OCI-LY7 (cell line): ENCODE data around the gene NLGN4Y. TPM values are rescaled to one million over a fixed set of nuclear protein-coding genes. Genes with fewer than 3 reads are reported as not detected.

ENCODE experiments used
- BruUV-seq: library from RNA; stranded (reverse); fragments of 400-500 nt; replicated peaks from 2 replicates; lab custom pipeline; 2021; lab: Mats Ljungman, UMichigan
- CTCF ChIA-PET: fragments of 300-600 bp; sonication (Branson Sonifier 250); formaldehyde crosslinking; loops from one replicate; lab custom pipeline; 2022; ENCODE audit warnings: antibody characterized with exemption; ENCODE audit not compliant: unreplicated experiment; lab: Charles Lee
- POLR2A ChIA-PET: fragments of 300-600 bp; sonication (Branson Sonifier 250); formaldehyde crosslinking; loops from one replicate; lab custom pipeline; 2022; ENCODE audit warnings: antibody characterized with exemption; lab: Charles Lee
- DNase-seq: peaks from one replicate; pipeline ENCODE4 v3.0.0-alpha.2; 2015; ENCODE audit warnings: low spot score
- H2AFZ ChIP-seq: fragments of 200-600 bp; sonication (generic), shearing (Covaris generic); 2 replicates; pipeline ENCODE4 v1.6.1; 2014; ENCODE audit warnings: mild to moderate bottlenecking, antibody characterized with exemption, low read length, moderate library complexity
- H3K27ac ChIP-seq: fragments of 200-600 bp; sonication (generic); 2 replicates; pipeline ENCODE4 v1.5.1; 2014; ENCODE audit warnings: mixed run types, low read depth, mild to moderate bottlenecking, moderate library complexity, low read length, inconsistent platforms; ENCODE audit not compliant: poor library complexity, severe bottlenecking
- H3K36me3 ChIP-seq: fragments of 200-600 bp; sonication (generic); 2 replicates; pipeline ENCODE4 v1.6.1; 2014; ENCODE audit warnings: mild to moderate bottlenecking, antibody characterized with exemption, low read length, moderate library complexity, mixed read lengths; ENCODE audit not compliant: insufficient read depth
- H3K4me1 ChIP-seq: fragments of 200-600 bp; sonication (generic); 2 replicates; pipeline ENCODE4 v1.5.1; 2014; ENCODE audit warnings: mild to moderate bottlenecking, low read length; ENCODE audit not compliant: insufficient read depth, poor library complexity, severe bottlenecking
- H3K4me2 ChIP-seq: fragments of 200-600 bp; sonication (generic); 2 replicates; pipeline ENCODE4 v1.6.1; 2014; ENCODE audit warnings: mild to moderate bottlenecking, low read length
- H3K4me3 ChIP-seq: fragments of 200-600 bp; sonication (generic); 2 replicates; pipeline ENCODE4 v1.5.1; 2014; ENCODE audit warnings: mild to moderate bottlenecking, low read depth, low read length; ENCODE audit not compliant: poor library complexity, severe bottlenecking
- H3K79me2 ChIP-seq: fragments of 200-600 bp; sonication (generic); 2 replicates; pipeline ENCODE4 v1.6.1; 2016; ENCODE audit warnings: low read depth, mild to moderate bottlenecking, low read length, moderate library complexity, mixed read lengths; ENCODE audit not compliant: insufficient read depth
- H3K9me2 ChIP-seq: fragments of 200-600 bp; sonication (generic); 2 replicates; pipeline ENCODE4 v1.6.1; 2016; ENCODE audit warnings: mild to moderate bottlenecking, low read length, mixed read lengths; ENCODE audit not compliant: insufficient read depth
- H3K9me3 ChIP-seq: fragments of 200-600 bp; sonication (generic); 2 replicates; pipeline ENCODE4 v1.6.1; 2014; ENCODE audit warnings: mild to moderate bottlenecking, mixed run types, low read length, mixed read lengths
- H4K20me1 ChIP-seq: fragments of 200-600 bp; sonication (generic); 2 replicates; pipeline ENCODE4 v1.6.1; 2014; ENCODE audit warnings: mild to moderate bottlenecking, antibody characterized with exemption, low read length, moderate library complexity, mixed read lengths; ENCODE audit not compliant: insufficient read depth
- CTCF ChIP-seq: fragments of 200-600 bp; sonication (generic); conservative IDR thresholded peaks from 2 replicates; pipeline ENCODE4 v1.5.1; 2014; ENCODE audit warnings: mild to moderate bottlenecking, antibody characterized with exemption, low read length, moderate library complexity, mixed read lengths
- EZH2phosphoT487 ChIP-seq: fragments of 200-600 bp; sonication (generic); IDR thresholded peaks from 2 replicates; pipeline ENCODE4 v1.6.1; 2018; ENCODE audit warnings: low read depth, borderline replicate concordance, mild to moderate bottlenecking, mixed run types, antibody characterized with exemption, low read length, moderate library complexity, mixed read lengths
- intact Hi-C: fragments of 100-400 bp; cut with micrococcal nuclease; formaldehyde crosslinking; loops from one replicate; pipeline ENCODE4 v1.10.0; 2022; ENCODE audit not compliant: unreplicated experiment
- total RNA-seq, 2 experiments: library from RNA; depleted of rRNA in 1 of 2; stranded (reverse); fragments of >200 nt in 1 of 2; shearing (Covaris generic) in 1 of 2; gene quantifications; 2 replicates each; pipeline ENCODE4 v1.2.3, GENCODE V29; 2014 to 2022

The NLGN4Y gene
- total RNA-seq, 2 experiments from 2014 or later, result not detected

- no peaks in the 10 kb centered on the region for H3K9me3 ChIP-seq
- intact Hi-C loops, result no loop called here
- no peaks in the 10 kb centered on the region for H3K36me3 ChIP-seq
- H2AFZ ChIP-seq, result no peak overlapping the region
- H3K4me1 ChIP-seq, result no peaks in the 10 kb centered on the region
- no peak overlapping the region for H3K27ac ChIP-seq
- ChIA-PET CTCF (no interaction called here), POLR2A (interaction anchor here (0.7 kb wide), 1 partner anchor 342 kb away, joined by 3 read pairs; no protein-coding TSS in a partner anchor)
- no TSS peak for BruUV-seq
- no peak overlapping the region for H3K4me3 ChIP-seq
- H3K79me2 ChIP-seq, result no peaks in the 10 kb centered on the region
- no peaks in the 10 kb centered on the region for H3K9me2 ChIP-seq
- TF ChIP-seq CTCF (no peak), EZH2phosphoT487 (no peak)
- no peak overlapping the region for H3K4me2 ChIP-seq
- no peaks in the 10 kb centered on the region for H4K20me1 ChIP-seq
- no peak for DNase-seq
These were observed 34.1 kb upstream of the NLGN4Y start for GRCh38 chrY:14490226-14490625.

- TF ChIP-seq CTCF (no peak), EZH2phosphoT487 (no peak)
- BruUV-seq, result no TSS peak
- no peak overlapping the region for H3K4me2 ChIP-seq
- DNase-seq, result no peak
- H3K36me3 ChIP-seq, result no peaks in the 10 kb centered on the region
- H3K27ac ChIP-seq, result no peak overlapping the region
- H3K4me1 ChIP-seq, result no peaks in the 10 kb centered on the region
- no peaks in the 10 kb centered on the region for H3K9me2 ChIP-seq
- ChIA-PET CTCF (no interaction called here), POLR2A (no interaction called here)
- no peaks in the 10 kb centered on the region for H4K20me1 ChIP-seq
- no peak overlapping the region for H2AFZ ChIP-seq
- no peaks in the 10 kb centered on the region for H3K79me2 ChIP-seq
- H3K9me3 ChIP-seq, result no peaks in the 10 kb centered on the region
- no peak overlapping the region for H3K4me3 ChIP-seq
- intact Hi-C loops, result no loop called here
These were observed 26.3 kb upstream of the NLGN4Y start for GRCh38 chrY:14498071-14498470.

- Histone ChIP-seq H3K4me1 (no peaks in the 10 kb centered on the region), H4K20me1 (no peaks in the 10 kb centered on the region), H3K4me3 (no peak overlapping the region), H3K36me3 (no peaks in the 10 kb centered on the region), H3K79me2 (no peaks in the 10 kb centered on the region), H2AFZ (no peak overlapping the region), H3K9me2 (no peaks in the 10 kb centered on the region), H3K4me2 (no peak overlapping the region), H3K9me3 (no peaks in the 10 kb centered on the region), H3K27ac (no peak overlapping the region)
- DNase-seq, result no peak
- TF ChIP-seq CTCF, result no peak
- ChIA-PET CTCF (no interaction called here), POLR2A (no interaction called here)
- no TSS peak for BruUV-seq
- intact Hi-C loops, result no loop called here
These were observed 19.7 kb upstream of the NLGN4Y start for GRCh38 chrY:14504592-14504991.
